HG03025 (cell line): Measurements from ENCODE around the gene TPI1.
"Not testable (repeated sequence)": the region's sequence is repeated elsewhere in the genome, so short reads cannot be mapped to it uniquely, and the experiment has no call there.

Experiments used
- ATAC-seq: cut with Tn5 transposase; IDR thresholded peaks from one replicate; pipeline ENCODE4 v1.9.1; 2021; ENCODE audit warnings: mild to moderate bottlenecking, moderate library complexity; ENCODE audit not compliant: unreplicated experiment, low FRiP score

TPI1 gene

DNA sequence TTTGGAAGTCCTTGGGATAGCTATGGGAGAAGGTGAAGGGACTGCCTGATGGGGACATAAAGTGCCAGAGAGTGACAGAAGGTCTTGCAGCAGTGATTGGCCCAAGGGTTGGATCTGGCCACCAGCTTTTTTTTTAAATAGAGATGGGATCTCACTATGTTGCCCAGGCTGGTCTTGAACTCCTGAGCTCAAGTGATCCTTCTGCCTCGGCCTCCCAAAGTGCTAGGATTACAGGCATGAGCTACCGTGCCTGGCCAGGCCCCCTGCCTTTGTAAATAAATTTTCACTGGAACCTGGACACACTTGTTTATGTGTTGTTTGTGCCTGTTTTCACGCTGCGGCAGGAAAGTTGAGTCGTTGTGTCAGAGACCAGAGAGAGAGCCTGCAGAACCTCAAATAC is 2.0 kb upstream of the TPI1 start:
- not testable (repeated sequence) for ATAC-seq

DNA sequence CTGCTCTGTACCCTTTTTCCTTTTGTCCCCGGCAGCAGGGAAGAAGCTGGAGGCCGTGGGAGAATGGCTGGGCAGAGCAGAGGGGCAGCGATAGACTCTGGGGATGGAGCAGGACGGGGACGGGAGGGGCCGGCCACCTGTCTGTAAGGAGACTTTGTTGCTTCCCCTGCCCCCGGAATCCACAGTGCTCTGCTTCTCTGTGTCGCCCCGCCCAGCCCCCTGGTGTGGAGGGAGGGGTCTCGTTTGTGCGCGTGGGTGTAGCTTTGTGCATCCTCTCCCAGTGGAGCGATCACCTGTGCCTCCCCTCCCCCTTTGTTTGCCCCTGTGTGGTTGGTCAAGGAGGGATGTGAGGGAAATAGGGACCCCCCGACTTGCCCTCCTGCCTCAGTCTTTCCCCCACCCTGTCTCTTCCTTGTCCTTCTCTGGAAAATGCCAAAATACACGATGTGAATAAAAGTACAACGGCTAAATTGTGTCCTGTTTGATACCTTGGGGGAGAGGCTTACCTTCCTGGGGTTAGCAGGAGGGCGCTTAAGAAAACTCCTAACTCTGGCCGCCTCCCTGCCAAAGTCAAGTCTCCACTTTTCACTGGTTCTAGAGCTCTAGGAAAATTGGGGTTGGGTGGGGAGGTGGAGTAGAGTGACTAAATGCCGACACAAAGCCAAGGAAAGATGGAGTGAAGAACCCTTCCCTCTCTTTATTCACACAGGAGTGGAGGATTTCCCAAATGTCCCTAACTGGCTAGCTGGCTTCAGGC is 990 bp upstream of the TPI1 start:
- ATAC-seq, result no peak

DNA sequence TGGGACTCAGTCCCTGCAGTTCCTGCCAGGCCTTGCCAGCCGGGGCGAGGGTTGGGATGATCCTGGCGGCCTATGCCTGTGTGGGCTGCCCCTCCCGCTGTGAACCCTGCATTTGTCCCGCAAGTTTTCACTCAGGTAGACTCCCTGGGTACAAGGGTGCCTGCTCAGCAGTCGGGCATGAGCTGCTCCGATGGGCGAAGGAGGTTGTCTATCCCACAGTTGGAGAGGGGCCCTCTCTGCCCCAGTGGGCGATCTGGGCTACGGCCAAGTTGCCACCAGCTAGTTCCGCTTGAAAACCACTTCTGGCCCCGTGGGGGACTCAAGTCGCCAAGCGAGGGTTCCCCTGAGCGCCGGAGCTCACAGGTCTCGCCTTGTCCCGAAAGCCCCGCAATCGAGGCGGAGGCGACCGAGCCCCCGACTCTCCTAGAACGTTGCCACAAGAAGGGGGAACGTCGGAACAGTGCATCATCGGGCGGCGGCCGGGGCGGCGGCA is 365 bp upstream of the TPI1 start:
- peak; percentile 8 for ATAC-seq

DNA sequence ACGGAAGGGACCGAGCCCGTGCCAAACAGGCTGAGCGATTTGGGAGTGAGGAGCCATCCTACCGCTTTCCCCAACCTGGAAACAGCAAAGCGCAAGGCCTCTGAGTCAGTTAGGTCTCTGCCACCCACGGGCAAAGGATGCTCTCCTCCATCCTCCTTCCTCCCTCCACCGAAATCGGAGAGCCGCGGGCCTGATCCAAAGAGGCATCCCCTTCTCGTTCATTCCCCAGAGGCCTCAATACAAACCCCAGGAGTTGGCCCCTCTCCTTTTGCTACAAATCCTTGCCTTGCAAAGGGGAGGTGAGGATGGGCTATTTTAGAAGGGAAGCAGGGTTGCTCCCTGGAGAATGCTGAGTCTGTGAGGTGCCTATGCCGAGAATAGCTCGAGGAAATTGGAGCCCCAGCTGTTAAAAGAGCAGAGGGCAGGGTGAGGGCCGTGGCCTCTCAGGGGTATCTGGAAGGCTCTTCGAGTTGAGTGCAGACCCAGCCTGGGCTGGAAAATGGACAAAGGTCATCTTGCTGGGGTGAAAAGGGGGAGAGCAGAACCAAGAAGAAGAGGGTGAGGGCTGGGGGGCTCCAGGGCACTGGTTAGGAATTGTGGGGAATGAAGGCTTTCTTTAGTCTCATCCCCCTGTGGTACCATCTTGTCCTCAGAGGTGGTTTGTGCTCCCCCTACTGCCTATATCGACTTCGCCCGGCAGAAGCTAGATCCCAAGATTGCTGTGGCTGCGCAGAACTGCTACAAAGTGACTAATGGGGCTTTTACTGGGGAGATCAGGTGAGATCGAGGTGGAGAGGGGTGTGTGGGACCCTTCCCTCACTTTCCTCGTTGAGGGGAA is 1.1 kb downstream of the TPI1 start:
- no peak for ATAC-seq

DNA sequence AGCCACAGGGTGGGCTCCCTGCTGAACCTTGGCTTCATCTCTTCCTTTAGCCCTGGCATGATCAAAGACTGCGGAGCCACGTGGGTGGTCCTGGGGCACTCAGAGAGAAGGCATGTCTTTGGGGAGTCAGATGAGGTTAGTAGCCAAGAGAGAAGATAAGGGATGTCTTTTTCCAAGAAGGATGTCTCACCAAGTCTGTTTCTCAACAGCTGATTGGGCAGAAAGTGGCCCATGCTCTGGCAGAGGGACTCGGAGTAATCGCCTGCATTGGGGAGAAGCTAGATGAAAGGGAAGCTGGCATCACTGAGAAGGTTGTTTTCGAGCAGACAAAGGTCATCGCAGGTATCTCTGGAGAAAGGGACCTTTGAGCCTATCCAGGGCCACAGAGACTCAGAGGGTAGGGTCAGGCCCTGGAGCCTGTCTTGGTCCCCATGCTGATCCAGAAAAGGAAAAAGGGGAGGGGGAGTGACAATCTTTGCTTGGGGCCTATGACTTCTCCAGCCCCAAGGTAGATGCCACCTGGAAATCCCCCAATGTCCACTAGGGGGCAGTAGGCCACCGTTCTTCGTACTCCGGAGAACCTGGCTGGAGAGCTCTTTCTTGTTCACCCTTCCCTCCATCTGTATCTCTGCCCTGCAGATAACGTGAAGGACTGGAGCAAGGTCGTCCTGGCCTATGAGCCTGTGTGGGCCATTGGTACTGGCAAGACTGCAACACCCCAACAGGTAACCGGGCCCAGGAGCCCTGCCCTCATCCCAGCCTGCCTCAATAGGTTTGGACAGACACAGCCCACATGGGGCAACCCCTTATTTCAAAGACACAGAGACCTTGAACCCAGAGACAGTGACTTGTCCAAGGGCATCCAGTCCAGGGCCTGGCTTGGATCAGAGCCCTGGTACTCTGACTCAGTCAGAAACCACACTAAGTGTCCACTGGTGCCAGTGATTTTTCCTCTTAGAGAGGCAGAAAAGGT is 2.0 kb downstream of the TPI1 start:
- no peak for ATAC-seq

DNA sequence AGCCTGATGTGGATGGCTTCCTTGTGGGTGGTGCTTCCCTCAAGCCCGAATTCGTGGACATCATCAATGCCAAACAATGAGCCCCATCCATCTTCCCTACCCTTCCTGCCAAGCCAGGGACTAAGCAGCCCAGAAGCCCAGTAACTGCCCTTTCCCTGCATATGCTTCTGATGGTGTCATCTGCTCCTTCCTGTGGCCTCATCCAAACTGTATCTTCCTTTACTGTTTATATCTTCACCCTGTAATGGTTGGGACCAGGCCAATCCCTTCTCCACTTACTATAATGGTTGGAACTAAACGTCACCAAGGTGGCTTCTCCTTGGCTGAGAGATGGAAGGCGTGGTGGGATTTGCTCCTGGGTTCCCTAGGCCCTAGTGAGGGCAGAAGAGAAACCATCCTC is 3.0 kb downstream of the TPI1 start:
- ATAC-seq, result not testable (repeated sequence)

DNA sequence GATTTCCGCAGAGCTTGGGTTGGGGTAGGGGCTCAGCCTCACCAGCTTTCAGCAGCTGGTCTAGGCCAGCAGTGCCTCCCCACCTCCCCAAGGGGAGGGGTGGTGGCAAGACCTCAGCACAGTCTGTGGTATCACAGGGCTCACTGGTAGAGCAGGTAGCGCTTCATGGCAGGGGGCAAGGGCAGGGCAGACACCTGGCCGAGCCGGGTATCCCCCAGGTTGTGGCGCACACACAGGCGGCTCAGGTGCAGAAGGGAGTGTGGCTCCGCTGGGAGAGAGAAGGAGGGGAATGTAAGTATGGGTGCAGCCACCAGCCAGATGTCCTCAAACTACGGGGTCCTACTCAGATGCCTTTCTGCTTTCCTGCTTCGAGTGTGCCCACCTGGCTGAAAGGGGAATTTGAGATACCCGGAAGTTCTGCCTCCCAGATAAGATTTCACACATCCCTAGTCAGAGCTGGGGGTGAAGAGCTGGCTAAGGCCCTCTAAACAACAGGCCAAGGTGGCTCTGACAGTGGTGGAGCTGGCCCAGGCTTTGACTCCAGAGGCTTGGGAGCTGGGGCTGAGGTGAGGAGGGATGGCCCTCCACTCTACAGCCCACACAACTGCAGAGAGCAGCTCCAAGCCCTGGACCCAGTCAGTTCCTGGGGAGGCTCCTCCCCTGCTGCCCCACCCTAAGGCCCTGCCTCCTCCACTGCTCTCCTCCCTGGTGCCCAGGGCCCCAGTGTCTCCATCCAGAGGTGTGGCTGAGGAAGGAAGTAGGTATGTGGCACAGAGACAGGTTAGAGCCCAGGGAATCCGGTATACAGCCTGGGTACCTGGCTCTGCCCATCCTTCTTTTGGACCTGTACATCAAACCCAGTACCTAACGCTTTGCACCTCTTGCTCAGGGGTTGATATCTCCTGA is 4.0 kb downstream of the TPI1 start:
- no peak for ATAC-seq

DNA sequence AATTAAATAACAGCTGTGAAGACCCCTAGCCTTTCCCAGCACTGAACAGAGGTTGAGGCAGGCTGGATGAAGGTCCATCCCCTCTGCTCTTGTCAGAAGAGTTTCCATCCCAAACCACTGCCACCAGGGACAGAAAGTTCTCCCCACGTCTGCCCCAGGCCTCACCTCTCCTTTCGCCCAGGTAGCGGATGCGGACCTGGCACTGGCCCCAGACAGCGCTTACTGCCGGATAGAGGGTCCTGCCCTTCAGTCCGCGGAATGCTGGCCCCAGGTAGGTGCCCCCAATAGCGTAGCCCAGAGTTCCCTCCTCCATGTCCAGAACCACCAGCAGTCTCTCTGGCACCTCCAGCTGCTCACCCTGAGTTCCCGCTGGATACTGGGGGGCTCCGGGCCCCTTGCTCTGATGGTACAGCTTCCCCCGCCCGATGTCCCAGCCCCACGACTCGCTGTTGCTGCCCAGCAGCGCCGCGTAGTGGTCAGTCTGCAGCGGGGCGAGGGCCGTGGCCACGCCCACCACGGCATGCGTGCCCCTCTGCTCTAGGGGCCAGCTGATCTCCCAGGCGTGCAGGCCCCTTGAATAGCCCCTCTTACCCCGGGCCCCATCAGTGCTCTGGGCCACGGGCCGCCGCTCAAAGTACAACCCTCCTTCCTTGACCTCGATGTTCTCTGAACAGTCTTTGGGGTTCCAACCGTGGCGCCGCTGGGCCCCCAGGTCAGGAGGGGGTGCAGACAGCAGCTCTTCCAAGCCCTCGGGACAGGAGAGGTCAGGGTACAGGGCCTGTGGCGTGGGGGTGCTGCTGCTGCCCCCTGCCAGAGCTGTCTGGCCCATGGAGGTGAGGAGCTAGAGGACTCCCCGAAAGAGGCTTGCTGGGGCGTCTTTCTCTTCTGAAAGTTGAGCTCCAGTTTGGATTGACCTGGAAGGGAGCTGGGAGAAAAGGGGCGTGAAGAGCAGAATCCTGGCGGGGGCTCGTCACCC is 5.0 kb downstream of the TPI1 start:
- ATAC-seq, result no peak

DNA sequence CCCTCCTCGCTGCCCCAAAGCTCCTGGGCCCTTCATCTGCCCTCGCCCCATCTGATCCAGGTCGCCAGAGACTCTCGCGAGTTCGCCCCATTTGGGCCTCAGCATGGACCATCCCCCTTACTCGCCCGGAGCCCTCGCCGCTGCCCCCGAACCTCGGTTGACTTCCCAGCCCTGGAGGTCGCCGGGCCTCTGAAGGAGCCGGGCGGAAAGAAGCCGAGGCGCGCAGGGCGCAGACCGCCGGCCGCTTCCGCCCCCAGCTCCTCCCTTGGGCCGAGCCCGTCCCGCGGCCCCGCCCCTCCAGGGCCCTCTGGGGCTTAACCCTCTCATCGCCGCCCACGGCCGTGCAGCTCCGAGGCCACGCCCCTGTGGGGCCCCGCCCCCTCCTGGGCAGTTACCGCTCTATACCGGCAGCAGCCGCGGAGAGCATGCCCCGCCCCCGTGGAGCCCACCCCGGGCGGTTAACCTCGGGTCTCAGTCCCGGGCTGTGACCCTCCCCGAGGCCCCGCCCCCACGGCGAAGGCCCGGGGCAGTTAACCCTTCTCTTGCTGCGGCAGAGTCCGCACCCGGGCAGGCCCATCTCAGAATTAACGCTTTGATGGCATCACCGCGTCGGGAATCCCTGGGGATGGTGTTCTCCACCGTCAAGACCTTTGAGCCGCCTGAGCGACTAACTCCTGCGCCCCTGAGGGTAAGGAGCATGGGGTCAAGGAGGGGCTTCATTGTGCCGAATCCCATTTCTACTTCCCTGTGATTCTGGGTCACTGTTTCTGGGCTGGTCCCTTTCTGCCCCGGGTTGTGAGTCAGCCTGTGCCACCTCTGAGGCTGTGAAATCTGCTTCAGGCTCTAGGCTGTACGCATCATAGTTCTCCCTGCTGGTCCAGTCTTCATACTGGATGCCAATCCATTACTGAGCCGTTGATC is 6.0 kb downstream of the TPI1 start, which contains the start of gene SPSB2:
Gene SPSB2 (minus strand): TSS at position 210 of the 921 bp plus-strand sequence. CDS start 402 bp downstream, outside the sequence.
- ATAC-seq, result peak; percentile 70

DNA sequence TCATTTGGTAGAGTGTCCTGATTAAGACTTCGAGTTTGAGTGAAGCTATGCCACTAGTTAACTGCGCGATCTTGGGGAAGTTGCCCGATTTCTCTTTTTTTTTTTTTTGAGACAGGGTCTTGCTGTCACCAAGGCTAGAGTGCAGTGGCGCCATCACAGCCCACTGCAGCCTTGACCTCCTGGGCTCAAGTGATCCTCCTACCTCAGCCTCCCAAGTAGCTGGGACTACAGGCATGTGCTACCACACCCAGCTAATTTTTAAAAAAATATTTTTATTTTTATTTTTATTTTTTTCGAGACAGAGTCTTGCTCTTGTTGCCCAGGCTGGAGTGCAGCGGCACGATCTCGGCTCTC is 6.7 kb downstream of the TPI1 start:
- ATAC-seq, result not testable (repeated sequence)

DNA sequence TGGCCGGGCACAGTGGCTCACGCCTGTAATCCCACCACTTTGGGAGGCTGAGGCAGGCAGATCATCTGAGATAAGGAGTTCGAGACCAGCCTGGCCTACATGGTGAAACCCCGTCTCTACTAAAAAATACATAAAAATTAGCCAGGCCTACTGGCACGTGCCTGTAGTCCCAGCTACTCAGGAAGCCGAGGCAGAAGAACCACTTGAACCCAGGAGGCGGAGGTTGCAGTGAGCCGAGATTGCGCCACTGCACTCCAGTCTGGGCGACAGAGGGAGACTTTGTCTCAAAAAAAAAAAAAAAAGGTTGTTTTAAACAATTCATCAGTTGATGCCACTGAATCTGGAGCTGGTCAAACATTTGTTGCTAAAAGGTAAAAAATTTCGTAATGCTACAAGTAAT is 12.5 kb downstream of the TPI1 start:
- ATAC-seq, result not testable (repeated sequence)

DNA sequence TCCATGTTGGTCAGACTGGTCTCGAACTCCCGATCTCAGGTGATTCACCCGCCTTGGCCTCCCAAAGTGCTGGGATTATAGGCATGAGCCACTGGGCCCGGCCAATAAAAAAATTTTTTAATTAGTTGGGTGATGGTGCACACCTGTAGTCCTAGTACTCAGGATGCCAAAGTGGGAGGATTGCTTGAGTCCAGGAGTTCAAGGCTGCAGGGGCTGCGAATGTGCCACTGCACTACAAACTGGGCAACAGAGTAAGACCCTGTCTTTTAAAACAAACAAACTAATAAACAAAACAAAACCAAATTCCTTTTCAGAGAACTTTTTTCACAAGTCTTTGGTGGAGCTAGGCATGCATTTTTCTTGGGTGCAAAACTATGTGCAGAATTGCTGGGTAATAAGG is 15.9 kb downstream of the TPI1 start:
- no peak for ATAC-seq

DNA sequence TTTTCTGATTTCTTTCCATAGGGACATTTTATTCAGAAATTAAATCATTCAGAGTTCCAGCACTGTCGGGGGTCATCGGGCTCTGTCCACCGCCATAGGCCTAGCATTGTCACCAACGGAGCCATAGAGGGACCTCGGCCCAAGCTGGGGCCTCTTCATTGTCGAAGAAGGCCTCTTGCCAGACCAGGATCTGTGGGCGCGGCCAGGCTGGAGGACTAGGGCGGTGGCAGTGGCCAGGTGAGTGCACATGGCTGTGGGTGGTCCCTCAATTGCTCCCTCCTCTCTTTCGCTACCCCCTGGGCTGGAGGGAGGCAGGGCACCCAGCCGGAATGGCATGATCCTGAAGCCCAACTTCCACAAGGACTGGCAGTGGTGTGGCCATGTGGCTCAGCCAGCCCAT is 16.4 kb downstream of the TPI1 start:
- no peak for ATAC-seq

DNA sequence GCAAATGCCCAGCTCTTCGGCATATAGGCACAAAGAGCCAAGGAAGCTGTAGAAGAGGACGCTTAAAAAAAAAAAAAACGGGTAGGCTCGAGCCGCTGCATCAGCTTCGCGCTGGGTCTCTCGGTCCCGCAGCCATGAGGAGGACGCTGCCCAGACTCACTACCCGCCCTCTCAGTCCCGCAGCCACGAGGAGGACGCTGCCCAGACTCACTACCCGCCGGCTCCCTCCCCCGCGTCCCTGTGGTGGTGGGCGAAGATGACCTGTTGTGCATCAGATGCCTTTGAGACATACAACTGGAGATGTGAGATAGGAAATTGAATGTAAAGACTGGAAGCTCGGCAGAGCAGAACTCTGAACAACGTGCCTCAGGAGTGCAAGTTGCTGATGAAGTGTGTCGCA is 17.2 kb downstream of the TPI1 start:
- ATAC-seq, result no peak

DNA sequence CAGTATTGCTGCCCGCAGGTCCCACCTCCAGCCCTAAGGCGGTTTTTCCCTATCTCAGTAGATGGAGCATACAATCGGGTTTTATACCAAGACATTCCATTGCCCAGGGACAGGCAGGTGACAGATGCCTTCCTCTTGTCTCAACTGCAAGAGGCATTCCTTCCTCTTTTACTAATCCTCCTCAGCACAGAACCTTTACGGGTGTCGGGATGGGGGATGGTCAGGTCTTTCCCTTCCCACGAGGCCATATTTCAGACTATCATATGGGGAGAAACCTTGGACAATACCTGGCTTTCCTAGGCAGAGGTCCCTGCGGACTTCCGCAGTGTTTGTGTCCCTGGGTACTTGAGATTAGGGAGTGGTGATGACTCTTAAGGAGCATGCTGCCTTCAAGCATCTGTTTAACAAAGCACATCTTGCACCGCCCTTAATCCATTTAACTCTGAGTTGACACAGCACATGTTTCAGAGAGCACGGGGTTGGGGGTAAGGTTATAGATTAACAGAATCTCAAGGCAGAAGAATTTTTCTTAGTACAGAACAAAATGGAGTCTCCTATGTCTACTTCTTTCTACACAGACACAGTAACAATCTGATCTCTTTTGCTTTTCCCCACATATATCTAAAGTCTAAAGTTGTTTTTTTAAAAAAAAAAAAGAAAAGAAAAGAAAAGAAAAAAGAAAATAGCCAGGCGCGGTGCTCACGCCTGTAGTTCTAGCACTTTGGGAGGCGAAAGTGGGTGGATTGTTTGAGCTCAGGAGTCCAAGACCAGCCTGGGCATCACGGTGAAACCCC is 19.1 kb downstream of the TPI1 start:
- ATAC-seq, result not testable (repeated sequence)

DNA sequence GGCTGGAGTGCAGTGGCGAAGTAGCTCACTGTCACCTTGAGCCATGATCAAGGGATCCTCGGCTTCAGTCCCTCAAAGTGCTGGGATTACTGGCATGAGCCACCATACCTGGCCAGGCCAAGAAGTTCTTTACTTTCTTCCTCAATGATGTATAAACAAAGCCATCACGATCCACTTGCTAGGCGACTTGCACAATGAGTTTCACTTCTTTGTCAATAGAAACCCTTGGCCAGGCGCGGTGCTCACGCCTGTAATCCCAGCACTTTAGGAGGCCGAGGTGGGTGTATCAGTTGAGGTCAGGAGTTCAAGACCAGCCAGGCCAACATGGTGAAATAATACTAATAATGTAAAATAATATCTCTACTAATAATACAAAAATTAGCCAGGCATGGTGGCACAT is 20.1 kb downstream of the TPI1 start:
- no peak for ATAC-seq
